ENCODE data around the gene FMN1. TPM values are rescaled to one million over a fixed set of nuclear protein-coding genes. Genes with fewer than 3 reads are reported as not detected.
"Not testable (repeated sequence)": the region's sequence is repeated elsewhere in the genome, so short reads cannot be mapped to it uniquely, and the experiment has no call there.

Gene FMN1
- total RNA-seq, 1 donor from 2014 or later: 0.17 TPM

GRCh38 chr15:33086500-33087121, 107.9 kb downstream of the FMN1 start:
- DNase-seq: peak; percentile 65

- DNase-seq: no peak
Observed at GRCh38 chr15:33084661-33085060, 109.9 kb downstream of the FMN1 start.

GRCh38 chr15:33083232-33084081, 111.1 kb downstream of the FMN1 start:
- no peak for DNase-seq

GRCh38 chr15:33080006-33080405, 114.5 kb downstream of the FMN1 start:
- DNase-seq: no peak

- no peak for DNase-seq
Observed at GRCh38 chr15:33078607-33079006, 115.9 kb downstream of the FMN1 start.

- DNase-seq: no peak
Observed at GRCh38 chr15:33076937-33077336, 117.6 kb downstream of the FMN1 start.

- no peak for DNase-seq
Observed at GRCh38 chr15:33074942-33075341, 119.6 kb downstream of the FMN1 start.

- DNase-seq: no peak
Observed at GRCh38 chr15:33074212-33074611, 120.3 kb downstream of the FMN1 start.

GRCh38 chr15:33071451-33071850, 123.1 kb downstream of the FMN1 start:
- no peak for DNase-seq

- DNase-seq: not testable (repeated sequence)
Observed at GRCh38 chr15:33069903-33070302, 124.6 kb downstream of the FMN1 start.

GRCh38 chr15:33069161-33069560, 125.4 kb downstream of the FMN1 start:
- no peak for DNase-seq

GRCh38 chr15:33068511-33068990, 126.0 kb downstream of the FMN1 start:
- DNase-seq: no peak

- DNase-seq: no peak
Observed at GRCh38 chr15:33068007-33068481, 126.5 kb downstream of the FMN1 start.

GRCh38 chr15:33067456-33067855, 127.1 kb downstream of the FMN1 start:
- peak; percentile 10 for DNase-seq

GRCh38 chr15:33066584-33066983, 127.9 kb downstream of the FMN1 start:
- no peak for DNase-seq

GRCh38 chr15:33064878-33065277, 129.6 kb downstream of the FMN1 start:
- no peak for DNase-seq

- DNase-seq: no peak
Observed at GRCh38 chr15:33059184-33059583, 135.3 kb downstream of the FMN1 start.

- no peak for DNase-seq
Observed at GRCh38 chr15:33057845-33058244, 136.7 kb downstream of the FMN1 start.

- DNase-seq: no peak
Observed at GRCh38 chr15:33055962-33056361, 138.6 kb downstream of the FMN1 start.

- no peak for DNase-seq
Observed at GRCh38 chr15:33051528-33051927, 143.0 kb downstream of the FMN1 start.

- no peak for DNase-seq
Observed at GRCh38 chr15:33048255-33048654, 146.3 kb downstream of the FMN1 start.

- DNase-seq: no peak
Observed at GRCh38 chr15:33047077-33047476, 147.4 kb downstream of the FMN1 start.

GRCh38 chr15:33046329-33046728, 148.2 kb downstream of the FMN1 start:
- no peak for DNase-seq

Data from dermis blood vessel endothelial cell (primary cell).